NB4 (cell line): ENCODE results near the gene TLE6.

Experiments
- DNase-seq: peaks from one replicate; pipeline ENCODE4 v3.0.0; 2010; ENCODE audit warnings: low read depth
- H3K4me3 ChIP-seq: one replicate; pipeline ENCODE4 v1.5.1; 2011; ENCODE audit warnings: mild to moderate bottlenecking, low read depth, low read length, moderate library complexity
- MYC ChIP-seq: IDR thresholded peaks from 2 replicates; pipeline ENCODE4 v1.6.1; 2011; ENCODE audit warnings: low read depth, low read length
- POLR2A ChIP-seq: IDR thresholded peaks from 2 replicates; pipeline ENCODE4 v1.6.1; 2011; ENCODE audit warnings: mild to moderate bottlenecking; ENCODE audit not compliant: insufficient read length; ENCODE audit errors: extremely low read depth
- TF ChIP-seq, protein P1 (sequence below): IDR thresholded peaks from 2 replicates; pipeline ENCODE4 v1.6.1; 2011; ENCODE audit warnings: low read depth, low read length
- TF ChIP-seq, protein P2 (sequence below): IDR thresholded peaks from one replicate; pipeline ENCODE4 v1.5.1; 2012; ENCODE audit warnings: low read depth, low read length

The TLE6 gene

DNA sequence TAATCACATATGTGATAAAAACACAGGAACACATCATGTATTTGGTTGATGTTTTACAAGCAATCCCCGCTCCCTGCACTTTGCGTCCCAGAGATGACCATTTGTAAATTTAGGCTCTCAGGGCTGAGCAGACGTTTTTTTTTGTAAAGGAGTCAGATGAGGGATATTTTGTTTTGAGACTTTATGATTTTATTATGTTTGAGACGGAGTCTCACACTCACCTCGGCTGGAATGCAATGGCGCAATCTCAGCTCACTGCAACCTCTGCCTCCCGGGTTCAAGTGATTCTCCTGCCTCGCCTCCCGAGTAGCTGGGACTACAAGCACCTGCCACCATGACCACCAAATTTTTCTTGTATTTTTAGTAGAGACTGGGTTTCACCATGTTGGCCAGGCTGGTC lies 1.4 kb downstream of the TLE6 start:
- TF ChIP-seq POLR2A (no peak), MYC (no peak)
- TF ChIP-seq, protein P1, sequence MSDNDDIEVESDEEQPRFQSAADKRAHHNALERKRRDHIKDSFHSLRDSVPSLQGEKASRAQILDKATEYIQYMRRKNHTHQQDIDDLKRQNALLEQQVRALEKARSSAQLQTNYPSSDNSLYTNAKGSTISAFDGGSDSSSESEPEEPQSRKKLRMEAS, result no peak
- TF ChIP-seq, protein P2, sequence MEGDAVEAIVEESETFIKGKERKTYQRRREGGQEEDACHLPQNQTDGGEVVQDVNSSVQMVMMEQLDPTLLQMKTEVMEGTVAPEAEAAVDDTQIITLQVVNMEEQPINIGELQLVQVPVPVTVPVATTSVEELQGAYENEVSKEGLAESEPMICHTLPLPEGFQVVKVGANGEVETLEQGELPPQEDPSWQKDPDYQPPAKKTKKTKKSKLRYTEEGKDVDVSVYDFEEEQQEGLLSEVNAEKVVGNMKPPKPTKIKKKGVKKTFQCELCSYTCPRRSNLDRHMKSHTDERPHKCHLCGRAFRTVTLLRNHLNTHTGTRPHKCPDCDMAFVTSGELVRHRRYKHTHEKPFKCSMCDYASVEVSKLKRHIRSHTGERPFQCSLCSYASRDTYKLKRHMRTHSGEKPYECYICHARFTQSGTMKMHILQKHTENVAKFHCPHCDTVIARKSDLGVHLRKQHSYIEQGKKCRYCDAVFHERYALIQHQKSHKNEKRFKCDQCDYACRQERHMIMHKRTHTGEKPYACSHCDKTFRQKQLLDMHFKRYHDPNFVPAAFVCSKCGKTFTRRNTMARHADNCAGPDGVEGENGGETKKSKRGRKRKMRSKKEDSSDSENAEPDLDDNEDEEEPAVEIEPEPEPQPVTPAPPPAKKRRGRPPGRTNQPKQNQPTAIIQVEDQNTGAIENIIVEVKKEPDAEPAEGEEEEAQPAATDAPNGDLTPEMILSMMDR, result no peak
- no peak for DNase-seq
- no peak overlapping the region for H3K4me3 ChIP-seq

DNA sequence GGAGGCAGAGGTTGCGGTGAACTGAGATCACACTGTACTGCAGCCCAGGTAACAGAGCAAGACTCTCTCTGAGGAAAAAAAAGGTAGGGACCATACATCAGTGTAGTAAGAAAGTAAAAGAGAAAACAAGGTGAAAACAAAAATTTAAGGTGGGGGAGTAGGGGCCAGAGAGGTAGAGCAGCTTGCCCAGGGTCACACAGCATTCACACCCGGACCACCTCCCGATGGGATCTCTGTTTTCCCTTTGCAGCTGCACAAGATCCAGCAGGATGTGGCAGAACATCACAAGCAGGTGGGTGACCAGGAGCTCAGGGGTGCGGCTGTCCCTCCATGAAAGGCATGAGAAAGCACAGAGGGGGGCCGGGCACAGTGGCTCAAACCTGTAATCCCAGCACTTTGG lies 4.5 kb downstream of the TLE6 start:
- H3K4me3 ChIP-seq, result no peak overlapping the region
- no peak for DNase-seq
- TF ChIP-seq POLR2A (no peak), MYC (no peak)
- TF ChIP-seq, protein P1, result no peak
- TF ChIP-seq, protein P2, result no peak

DNA sequence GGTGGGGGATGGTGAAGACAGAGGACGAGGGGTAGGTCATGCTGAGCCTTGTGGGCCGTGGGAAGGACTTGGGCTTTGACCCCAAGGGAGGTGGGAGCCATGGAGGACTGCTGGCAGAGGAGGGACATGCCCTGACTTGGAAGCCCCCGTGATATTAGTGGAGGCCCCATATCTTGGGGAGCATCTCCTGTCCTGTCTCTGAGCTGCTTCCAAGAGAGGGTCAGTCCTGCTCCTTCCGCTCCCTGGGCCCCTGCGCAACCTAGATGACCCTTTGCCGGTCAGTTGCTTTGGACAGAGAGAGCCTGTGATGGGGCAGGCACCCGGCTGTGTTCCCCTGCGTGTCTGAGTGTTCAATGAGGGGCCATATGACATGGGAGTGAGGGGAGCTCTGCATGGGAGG lies 5.2 kb downstream of the TLE6 start:
- DNase-seq, result no peak
- no peak for TF ChIP-seq MYC
- TF ChIP-seq, protein P2, result no peak
- no peak for TF ChIP-seq POLR2A
- TF ChIP-seq, protein P1, result no peak
- no peak overlapping the region for H3K4me3 ChIP-seq

DNA sequence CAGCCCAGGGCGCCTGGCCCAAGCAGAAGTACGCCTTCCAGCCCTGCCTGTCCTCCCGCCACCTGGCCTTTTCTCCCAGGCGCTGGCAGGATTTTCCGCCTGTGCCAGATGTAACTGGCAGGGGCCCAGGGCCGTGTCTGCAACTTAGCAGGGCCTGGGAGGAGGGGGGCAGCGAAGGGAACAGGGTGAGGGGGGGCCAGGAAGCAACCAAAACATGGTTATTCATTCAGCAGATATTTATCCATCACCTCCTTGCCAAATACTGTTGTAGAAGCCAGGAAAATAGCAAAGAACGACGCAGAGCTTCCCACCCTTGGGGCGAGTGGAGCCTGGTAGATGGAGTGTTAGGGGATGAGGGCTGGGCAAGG lies 5.6 kb downstream of the TLE6 start:
- H3K4me3 ChIP-seq, result no peak overlapping the region
- DNase-seq, result no peak

DNA sequence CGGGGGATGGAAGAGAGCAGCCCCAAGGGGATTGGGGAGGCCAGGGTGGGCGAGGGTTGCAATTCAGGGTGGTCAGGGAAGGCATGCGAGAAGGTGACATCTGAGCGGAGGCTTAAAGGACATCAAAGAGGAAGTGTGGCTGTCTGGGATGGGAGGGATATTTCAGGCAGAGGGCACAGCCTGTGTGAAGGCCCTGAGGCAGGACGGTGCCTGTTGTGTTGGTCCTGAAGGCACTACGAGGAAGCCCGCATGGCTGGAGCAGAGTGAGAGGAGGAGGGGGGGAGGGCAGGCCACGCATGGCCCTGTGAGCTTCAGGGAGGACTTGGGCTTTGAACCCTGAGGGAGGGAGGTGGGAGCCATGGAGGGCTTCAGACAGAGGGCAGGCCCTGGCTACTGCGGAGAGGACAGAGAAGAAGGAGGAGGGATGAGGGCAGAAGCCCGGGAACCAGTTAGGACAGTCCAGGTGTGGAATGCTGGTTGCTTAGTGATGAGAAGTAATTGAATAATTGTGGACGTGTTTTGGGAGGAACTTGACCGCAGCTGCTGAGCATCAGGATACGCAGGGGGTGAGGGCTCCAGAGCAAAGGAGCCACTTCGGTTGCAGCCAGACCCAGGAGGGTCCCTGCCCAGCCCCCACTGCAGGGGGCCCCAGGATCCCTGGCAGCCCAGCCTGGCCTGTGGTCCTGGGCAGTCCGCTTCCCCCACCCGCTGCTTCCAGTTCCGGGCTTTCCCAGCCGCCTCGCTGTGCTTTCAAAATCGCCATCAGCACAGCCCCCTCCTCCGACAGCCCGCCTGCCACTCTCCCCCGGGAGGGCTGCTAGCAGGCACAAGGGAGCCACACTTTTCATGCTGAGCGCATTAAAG lies 6.2 kb downstream of the TLE6 start:
- peak; percentile 88 for DNase-seq
- H3K4me3 ChIP-seq, result no peak overlapping the region

More for the DNA sequence above, 5.6 kb downstream of the TLE6 start:
- TF ChIP-seq MYC, result no peak
- TF ChIP-seq, protein P1, result no peak
- TF ChIP-seq, protein P2, result no peak
- no peak for TF ChIP-seq POLR2A

DNA sequence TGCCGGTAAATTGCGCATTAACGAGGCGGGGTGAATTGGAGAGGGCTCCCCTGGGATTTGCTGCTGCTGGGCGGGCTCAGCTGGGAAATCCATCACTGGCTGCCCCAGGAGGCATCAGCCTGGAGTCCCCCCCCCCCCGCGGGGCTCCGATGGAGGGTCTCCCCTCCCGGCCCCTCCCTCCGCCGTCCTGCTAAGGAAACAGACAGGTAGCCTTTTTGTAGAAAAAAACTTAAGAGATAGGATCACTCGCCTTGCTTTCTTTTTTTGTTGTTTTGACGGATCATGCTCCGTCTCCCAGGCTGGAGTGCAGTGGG lies 6.8 kb downstream of the TLE6 start:
- TF ChIP-seq MYC, result no peak; the same call in 1 of the 2 replicates
- TF ChIP-seq, protein P1, result 0 out of 2 replicates have a peak, but pooled peaks have one; percentile 26
- DNase-seq, result no peak
- no peak overlapping the region for H3K4me3 ChIP-seq

More for the DNA sequence above, 6.2 kb downstream of the TLE6 start:
- TF ChIP-seq, protein P1, result no peak
- 0 out of 2 replicates have a peak, but pooled peaks have one; percentile 23 for TF ChIP-seq MYC
